GM13977 (cell line): ENCODE measurements around the gene IL1A.

Source experiments
- DNase-seq: peaks from one replicate; pipeline ENCODE4 v3.0.0; 2012; ENCODE audit warnings: low spot score
- in situ Hi-C: fragments of 300-500 bp; cut with MboI; formaldehyde crosslinking; loops from one replicate; pipeline ENCODE4 v1.12.0; 2022; ENCODE audit warnings: low sequenced_read_pairs, low pct_unique_long_range_greater_than_20kb, mixed read lengths, inconsistent platforms; ENCODE audit not compliant: unreplicated experiment
- TF ChIP-seq, protein P1 (sequence below): IDR thresholded peaks from 2 replicates; pipeline ENCODE4 v1.5.1; 2012; ENCODE audit warnings: mild to moderate bottlenecking, control low read depth; ENCODE audit not compliant: insufficient read depth; ENCODE audit errors: extremely low read depth, missing control alignments

The IL1A gene

DNA sequence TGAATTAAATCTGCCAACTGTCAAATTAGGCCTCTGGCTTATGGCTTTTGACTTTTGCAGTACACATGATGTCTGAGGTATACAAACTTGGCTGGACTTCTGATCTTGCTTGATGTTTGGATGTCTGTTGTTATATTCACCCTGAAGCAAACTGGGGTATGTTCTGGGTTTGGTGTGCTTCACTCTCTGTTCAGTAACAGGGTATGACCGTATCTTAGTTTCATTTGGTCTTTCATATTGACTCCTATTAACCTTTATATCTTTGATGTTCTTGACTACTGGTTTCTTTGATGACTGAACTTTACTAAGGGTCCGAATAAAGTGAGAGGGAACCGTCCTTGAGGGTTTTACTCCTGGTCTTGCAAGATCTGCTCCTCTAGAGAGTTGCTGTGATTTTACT, 28.1 kb downstream of the IL1A start:
- no peak for DNase-seq
- in situ Hi-C loops = loop anchor here (10.0 kb wide), 1 partner anchor 129 kb away; no protein-coding TSS in a partner anchor
- TF ChIP-seq, protein P1, sequence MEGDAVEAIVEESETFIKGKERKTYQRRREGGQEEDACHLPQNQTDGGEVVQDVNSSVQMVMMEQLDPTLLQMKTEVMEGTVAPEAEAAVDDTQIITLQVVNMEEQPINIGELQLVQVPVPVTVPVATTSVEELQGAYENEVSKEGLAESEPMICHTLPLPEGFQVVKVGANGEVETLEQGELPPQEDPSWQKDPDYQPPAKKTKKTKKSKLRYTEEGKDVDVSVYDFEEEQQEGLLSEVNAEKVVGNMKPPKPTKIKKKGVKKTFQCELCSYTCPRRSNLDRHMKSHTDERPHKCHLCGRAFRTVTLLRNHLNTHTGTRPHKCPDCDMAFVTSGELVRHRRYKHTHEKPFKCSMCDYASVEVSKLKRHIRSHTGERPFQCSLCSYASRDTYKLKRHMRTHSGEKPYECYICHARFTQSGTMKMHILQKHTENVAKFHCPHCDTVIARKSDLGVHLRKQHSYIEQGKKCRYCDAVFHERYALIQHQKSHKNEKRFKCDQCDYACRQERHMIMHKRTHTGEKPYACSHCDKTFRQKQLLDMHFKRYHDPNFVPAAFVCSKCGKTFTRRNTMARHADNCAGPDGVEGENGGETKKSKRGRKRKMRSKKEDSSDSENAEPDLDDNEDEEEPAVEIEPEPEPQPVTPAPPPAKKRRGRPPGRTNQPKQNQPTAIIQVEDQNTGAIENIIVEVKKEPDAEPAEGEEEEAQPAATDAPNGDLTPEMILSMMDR = no peak

DNA sequence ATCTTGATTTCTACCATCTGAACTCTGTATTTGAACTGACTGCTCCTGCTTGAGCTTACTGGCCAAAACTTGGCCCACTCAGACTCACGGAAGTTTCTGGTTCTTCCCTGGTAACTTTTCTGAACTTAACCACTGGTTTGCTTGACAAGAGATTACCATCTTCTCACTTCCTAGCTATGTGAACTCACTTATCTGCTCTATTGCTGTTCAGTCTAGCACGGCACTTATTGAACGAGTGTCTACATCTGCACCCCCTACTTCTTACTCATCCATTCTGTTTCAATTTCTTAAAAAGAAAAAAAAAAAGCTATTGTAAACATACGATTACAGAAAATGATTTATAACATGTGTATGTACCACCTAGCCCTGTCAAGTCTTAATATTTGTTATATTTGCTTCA, 28.8 kb downstream of the IL1A start:
- in situ Hi-C loops = loop anchor here (10.0 kb wide), 1 partner anchor 129 kb away; no protein-coding TSS in a partner anchor
- TF ChIP-seq, protein P1 = no peak
- DNase-seq = no peak

DNA sequence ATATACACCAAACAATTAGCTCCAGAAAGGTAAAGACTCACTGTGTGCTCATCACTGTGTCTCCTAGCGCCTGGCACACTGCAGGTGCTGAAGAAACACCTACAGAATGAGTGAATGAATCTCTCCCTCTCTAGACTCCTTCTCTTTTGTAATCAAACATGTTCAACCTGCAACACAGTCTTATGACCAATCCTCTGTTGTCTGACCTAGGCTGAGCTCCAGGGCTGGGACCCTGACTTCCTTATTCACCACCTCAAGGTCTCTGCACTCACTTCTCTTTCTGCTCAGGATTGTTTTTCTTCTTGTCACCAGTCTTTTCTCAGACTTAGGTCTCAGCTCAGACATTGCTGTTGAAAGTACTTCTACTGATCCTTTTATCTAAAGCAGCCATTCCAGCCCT, 29.7 kb downstream of the IL1A start:
- in situ Hi-C loops = loop anchor here (10.0 kb wide), 1 partner anchor 130 kb away; no protein-coding TSS in a partner anchor
- DNase-seq = no peak
- TF ChIP-seq, protein P1 = no peak

- DNase-seq = no peak
- TF ChIP-seq, protein P1 = no peak
- in situ Hi-C loops = loop anchor here (10.0 kb wide), 1 partner anchor 132 kb away; no protein-coding TSS in a partner anchor
These were observed 31.6 kb downstream of the IL1A start for GRCh38 chr2:112752667-112753066.

GRCh38 chr2:112751451-112752197, 32.7 kb downstream of the IL1A start:
- no peak for DNase-seq
- TF ChIP-seq, protein P1 = no peak
- in situ Hi-C loops = loop anchor here (10.0 kb wide), 1 partner anchor 133 kb away; no protein-coding TSS in a partner anchor

DNA sequence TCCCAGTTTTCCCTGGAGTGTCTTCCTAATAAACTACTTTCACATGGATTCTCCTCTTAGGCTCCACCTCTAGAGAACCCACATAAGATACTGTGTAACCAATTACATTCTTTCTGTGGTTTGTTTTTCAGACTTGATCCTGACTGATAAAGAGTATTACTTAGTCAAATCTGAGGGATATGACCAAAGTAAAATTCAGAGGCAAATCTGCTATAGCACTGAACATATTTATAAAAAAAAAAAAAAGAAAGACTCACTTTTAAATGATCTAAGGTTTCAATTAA, 33.8 kb downstream of the IL1A start:
- DNase-seq = no peak
- TF ChIP-seq, protein P1 = no peak
- in situ Hi-C loops = loop anchor here (10.0 kb wide), 1 partner anchor 134 kb away; no protein-coding TSS in a partner anchor
